Subcutaneous abdominal adipose tissue (tissue), 5 donors: ENCODE data around the gene SETD3.

Source experiments
- H3K27ac ChIP-seq: one replicate; pipeline ENCODE4 v1.7.0; 2013; ENCODE audit warnings: low read depth, mild to moderate bottlenecking, inconsistent platforms, low read length, moderate library complexity
- H3K27me3 ChIP-seq, 5 donors: one replicate each; pipeline ENCODE4 v1.7.0; 2013; ENCODE audit warnings: low read length in 5 of 5, inconsistent platforms in 1 of 5; ENCODE audit not compliant: control insufficient read depth in 5 of 5, insufficient read depth in 4 of 5
- H3K36me3 ChIP-seq, 5 donors: one replicate each; pipeline ENCODE4 v1.7.0; 2013; ENCODE audit warnings: low read length in 5 of 5; ENCODE audit not compliant: control insufficient read depth in 5 of 5, insufficient read depth in 5 of 5
- H3K4me1 ChIP-seq, 5 donors: one replicate each; pipeline ENCODE4 v1.7.0; 2013; ENCODE audit warnings: low read length in 5 of 5, mild to moderate bottlenecking in 3 of 5, moderate library complexity in 1 of 5; ENCODE audit not compliant: control insufficient read depth in 5 of 5, insufficient read depth in 5 of 5
- H3K4me3 ChIP-seq, 5 donors: one replicate each; pipeline ENCODE4 v1.7.0; 2013; ENCODE audit warnings: low read length in 5 of 5, low read depth in 1 of 5
- H3K9ac ChIP-seq, 5 donors: one replicate each; pipeline ENCODE4 v1.7.0; 2013; ENCODE audit warnings: low read length in 5 of 5, mild to moderate bottlenecking in 4 of 5, moderate library complexity in 3 of 5
- H3K9me3 ChIP-seq, 5 donors: one replicate each; pipeline ENCODE4 v1.7.0; 2013; ENCODE audit warnings: low read length in 5 of 5; ENCODE audit not compliant: control insufficient read depth in 5 of 5
- donor health status: healthy.
- donor health status: healthy.
- donor health status: healthy.
- donor health status: healthy.
- donor health status: healthy.

SETD3 gene

GRCh38 chr14:99502989-99503421, 22.3 kb upstream of the SETD3 start:
- H3K9me3 ChIP-seq = no peaks in the 10 kb centered on the region
- no peak overlapping the region for H3K27ac ChIP-seq
- H3K36me3 ChIP-seq = peaks cover 26 to 88% (median 84%) of the 10 kb centered on the region in 5 donors
- H3K9ac ChIP-seq = no peak overlapping the region
- no peaks in the 10 kb centered on the region for H3K4me1 ChIP-seq
- H3K27me3 ChIP-seq = no peaks in the 10 kb centered on the region
- H3K4me3 ChIP-seq = no peak overlapping the region

- no peaks in the 10 kb centered on the region for H3K9me3 ChIP-seq
- no peak overlapping the region for H3K9ac ChIP-seq
- H3K36me3 ChIP-seq = peaks cover 38 to 83% (median 76%) of the 10 kb centered on the region in 5 donors
- no peak overlapping the region for H3K27ac ChIP-seq
- no peaks in the 10 kb centered on the region for H3K27me3 ChIP-seq
- H3K4me1 ChIP-seq = no peaks in the 10 kb centered on the region
- no peak overlapping the region for H3K4me3 ChIP-seq
These were observed 17.2 kb upstream of the SETD3 start for GRCh38 chr14:99497894-99498293.

GRCh38 chr14:99497341-99497740, 16.7 kb upstream of the SETD3 start:
- Histone ChIP-seq H3K27ac (no peak overlapping the region), H3K36me3 (peaks cover 39 to 83% (median 75%) of the 10 kb centered on the region in 5 donors), H3K4me1 (no peaks in the 10 kb centered on the region), H3K9ac (no peak overlapping the region), H3K9me3 (no peaks in the 10 kb centered on the region), H3K27me3 (no peaks in the 10 kb centered on the region), H3K4me3 (no peak overlapping the region)

- H3K9me3 ChIP-seq = no peaks in the 10 kb centered on the region
- no peaks in the 10 kb centered on the region for H3K27me3 ChIP-seq
- H3K9ac ChIP-seq = no peak overlapping the region
- H3K4me1 ChIP-seq = peaks cover 4 to 39% (median 32%) of the 10 kb centered on the region in 5 donors
- no peak overlapping the region for H3K4me3 ChIP-seq
- no peaks in the 10 kb centered on the region for H3K36me3 ChIP-seq
- H3K27ac ChIP-seq = no peak overlapping the region
These were observed 3.4 kb upstream of the SETD3 start for GRCh38 chr14:99484106-99484505.

- H3K9ac ChIP-seq = peak overlapping the region; percentile 82 to 99 (median 97)
- H3K9me3 ChIP-seq = no peaks in the 10 kb centered on the region
- peak overlapping the region; percentile 95 for H3K27ac ChIP-seq
- no peaks in the 10 kb centered on the region for H3K36me3 ChIP-seq
- H3K27me3 ChIP-seq = no peaks in the 10 kb centered on the region
- H3K4me1 ChIP-seq = peaks cover 4 to 36% (median 33%) of the 10 kb centered on the region in 5 donors
- H3K4me3 ChIP-seq = peak overlapping the region; percentile 91 to 99 (median 97)
These were observed 1.1 kb upstream of the SETD3 start for GRCh38 chr14:99481745-99482099.

GRCh38 chr14:99480917-99481744, 472 bp upstream of the SETD3 start, which contains the start of gene CCNK:
Gene CCNK (plus strand): TSS chr14:99481409. CDS start chr14:99492678, 11,269 bp downstream.
- Histone ChIP-seq H3K36me3 (no peaks in the 10 kb centered on the region), H3K27me3 (no peaks in the 10 kb centered on the region), H3K4me3 (peak within 1 kb of the TSS; percentile 91 to 99 (median 97)), H3K27ac (peak within 1 kb of the TSS; percentile 95), H3K4me1 (peaks cover 4 to 36% (median 33%) of the 10 kb centered on the region in 5 donors), H3K9ac (peak within 1 kb of the TSS; percentile 82 to 99 (median 97)), H3K9me3 (no peaks in the 10 kb centered on the region)

GRCh38 chr14:99479160-99479905, 1.3 kb downstream of the SETD3 start:
- peaks cover 4 to 43% (median 37%) of the 10 kb centered on the region in 5 donors for H3K4me1 ChIP-seq

GRCh38 chr14:99478128-99478527, 2.5 kb downstream of the SETD3 start:
- peak overlapping the region in 1 of 5 donors; percentile 2 for H3K9ac ChIP-seq
- peaks cover 4 to 39% (median 37%) of the 10 kb centered on the region in 5 donors for H3K4me1 ChIP-seq

More at GRCh38 chr14:99479160-99479905, 1.3 kb downstream of the SETD3 start:
- no peaks in the 10 kb centered on the region for H3K9me3 ChIP-seq
- H3K4me3 ChIP-seq = peak overlapping the region; percentile 66 to 85 (median 78)
- no peaks in the 10 kb centered on the region for H3K27me3 ChIP-seq
- no peaks in the 10 kb centered on the region for H3K36me3 ChIP-seq
- H3K9ac ChIP-seq = peak overlapping the region; percentile 64 to 81 (median 70)
- peak overlapping the region; percentile 79 for H3K27ac ChIP-seq

GRCh38 chr14:99476864-99477263, 3.8 kb downstream of the SETD3 start:
- Histone ChIP-seq H3K36me3 (no peaks in the 10 kb centered on the region), H3K9ac (no peak overlapping the region), H3K9me3 (no peaks in the 10 kb centered on the region), H3K4me3 (no peak overlapping the region), H3K27me3 (no peaks in the 10 kb centered on the region), H3K27ac (no peak overlapping the region), H3K4me1 (peaks cover 4 to 28% (median 25%) of the 10 kb centered on the region in 5 donors)

More at GRCh38 chr14:99478128-99478527, 2.5 kb downstream of the SETD3 start:
- no peaks in the 10 kb centered on the region for H3K9me3 ChIP-seq
- H3K27me3 ChIP-seq = no peaks in the 10 kb centered on the region
- H3K36me3 ChIP-seq = no peaks in the 10 kb centered on the region
- H3K27ac ChIP-seq = no peak overlapping the region
- no peak overlapping the region for H3K4me3 ChIP-seq

- H3K27me3 ChIP-seq = no peaks in the 10 kb centered on the region
- no peaks in the 10 kb centered on the region for H3K9me3 ChIP-seq
- H3K4me1 ChIP-seq = peaks cover 4 to 27% (median 22%) of the 10 kb centered on the region in 5 donors
These were observed 5.0 kb downstream of the SETD3 start for GRCh38 chr14:99475660-99476059.

More at GRCh38 chr14:99475660-99476059, 5.0 kb downstream of the SETD3 start:
- Histone ChIP-seq H3K27ac (no peak overlapping the region), H3K36me3 (no peaks in the 10 kb centered on the region), H3K4me3 (no peak overlapping the region), H3K9ac (no peak overlapping the region)
